ENCODE data around the gene BLNK. TPM values are rescaled to one million over a fixed set of nuclear protein-coding genes. Genes with fewer than 3 reads are reported as not detected.

BLNK gene
- total and polyA plus RNA-seq, 2 experiments from 2014 or later: 0.11 TPM; not detected in 1

DNA sequence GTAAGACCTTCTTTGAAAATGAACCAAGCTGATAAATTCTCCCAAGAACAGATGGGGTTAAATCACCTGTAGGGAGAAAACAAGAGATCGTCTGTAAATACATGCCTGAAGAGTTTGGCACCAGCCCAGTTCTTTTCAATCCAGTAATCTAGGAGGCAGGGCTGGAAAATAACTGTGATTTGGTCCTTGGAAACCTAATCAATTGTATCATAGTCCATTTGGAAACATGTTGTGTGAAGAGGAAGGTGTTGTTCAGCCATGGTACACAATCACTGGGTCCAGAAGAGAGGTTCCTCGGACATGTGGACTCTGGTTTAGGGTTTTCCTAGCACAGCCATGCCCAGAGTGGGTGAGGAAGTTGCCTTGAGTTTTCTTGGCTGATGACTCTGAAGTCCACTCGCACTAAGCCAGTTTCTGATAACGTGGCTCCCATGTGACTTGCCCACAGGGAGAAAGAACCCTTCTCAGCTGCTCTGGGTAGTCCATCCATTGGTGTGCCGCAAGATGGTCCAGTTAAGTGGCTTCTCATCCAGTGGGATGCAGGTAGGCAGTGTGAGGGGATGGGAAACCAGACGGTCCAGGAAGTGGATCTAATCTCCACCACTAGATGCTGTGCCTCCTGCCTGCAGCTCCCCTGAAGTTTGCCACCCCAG, 5.1 kb downstream of the BLNK start:
- peaks cover 5% of the 10 kb centered on the region for H3K4me1 Mint-ChIP-seq

More for the DNA sequence above, 5.1 kb downstream of the BLNK start:
- no peak overlapping the region for H3K27ac ChIP-seq (ENCODE audit: low read depth)
- H2AFZ ChIP-seq: 0 out of 2 replicates have a peak overlapping the region, but pooled peaks have one; percentile 32
- no peaks in the 10 kb centered on the region for H3K79me2 ChIP-seq (replicated peaks; ENCODE audit: insufficient read depth)
- no peak overlapping the region for H3K4me2 ChIP-seq
- no peak overlapping the region for H3K4me3 ChIP-seq
- DNase-seq (ENCODE audit: low spot score) (no peak), ATAC-seq (no peak)
- H3K36me3 ChIP-seq (ENCODE audit: insufficient read depth): no peaks in the 10 kb centered on the region
- H3K9me2 ChIP-seq (ENCODE audit: insufficient read depth): peaks cover 12% of the 10 kb centered on the region
- H3K4me1 ChIP-seq (ENCODE audit: insufficient read depth): no peaks in the 10 kb centered on the region
- Mint-ChIP-seq H3K36me3 (ENCODE audit: low read depth) (no peaks in the 10 kb centered on the region), H3K27ac (no peak overlapping the region), H3K27me3 (ENCODE audit: insufficient read depth, low read depth, poor library complexity) (no peaks in the 10 kb centered on the region), H3K9me3 (no peaks in the 10 kb centered on the region), H3K4me3 (no peak overlapping the region)
- no peaks in the 10 kb centered on the region for H4K20me1 ChIP-seq (replicated peaks; ENCODE audit: insufficient read depth)
- TF ChIP-seq, protein P1, sequence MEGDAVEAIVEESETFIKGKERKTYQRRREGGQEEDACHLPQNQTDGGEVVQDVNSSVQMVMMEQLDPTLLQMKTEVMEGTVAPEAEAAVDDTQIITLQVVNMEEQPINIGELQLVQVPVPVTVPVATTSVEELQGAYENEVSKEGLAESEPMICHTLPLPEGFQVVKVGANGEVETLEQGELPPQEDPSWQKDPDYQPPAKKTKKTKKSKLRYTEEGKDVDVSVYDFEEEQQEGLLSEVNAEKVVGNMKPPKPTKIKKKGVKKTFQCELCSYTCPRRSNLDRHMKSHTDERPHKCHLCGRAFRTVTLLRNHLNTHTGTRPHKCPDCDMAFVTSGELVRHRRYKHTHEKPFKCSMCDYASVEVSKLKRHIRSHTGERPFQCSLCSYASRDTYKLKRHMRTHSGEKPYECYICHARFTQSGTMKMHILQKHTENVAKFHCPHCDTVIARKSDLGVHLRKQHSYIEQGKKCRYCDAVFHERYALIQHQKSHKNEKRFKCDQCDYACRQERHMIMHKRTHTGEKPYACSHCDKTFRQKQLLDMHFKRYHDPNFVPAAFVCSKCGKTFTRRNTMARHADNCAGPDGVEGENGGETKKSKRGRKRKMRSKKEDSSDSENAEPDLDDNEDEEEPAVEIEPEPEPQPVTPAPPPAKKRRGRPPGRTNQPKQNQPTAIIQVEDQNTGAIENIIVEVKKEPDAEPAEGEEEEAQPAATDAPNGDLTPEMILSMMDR (conservative IDR thresholded peaks at IDR 0.05; ENCODE audit: low read depth in 2 of 2): no peak
- TF ChIP-seq EZH2 (IDR thresholded peaks at IDR 0.05; ENCODE audit: low read depth, unreplicated experiment): no peak
- no peak for TF ChIP-seq EZH2phosphoT487 (IDR thresholded peaks at IDR 0.05; ENCODE audit: unreplicated experiment)
- no peak for TF ChIP-seq POLR2AphosphoS5 (IDR thresholded peaks at IDR 0.05; ENCODE audit: low read depth)
- TF ChIP-seq ETS1 (IDR thresholded peaks at IDR 0.05): no peak
- no peak for TF ChIP-seq REST (IDR thresholded peaks at IDR 0.05; ENCODE audit: unreplicated experiment)
- TF ChIP-seq CREB1 (CRISPR knock-in tag; IDR thresholded peaks at IDR 0.05; ENCODE audit: low read depth): no peak
- no peak for TF ChIP-seq NANOG (IDR thresholded peaks at IDR 0.05; ENCODE audit: borderline replicate concordance)
- no peaks in the 10 kb centered on the region for H3K27me3 ChIP-seq (ENCODE audit: insufficient read depth)
- no peaks in the 10 kb centered on the region for H3F3A ChIP-seq (replicated peaks; ENCODE audit: low read depth)
